Measurements from ENCODE around the gene IL11.

DNA sequence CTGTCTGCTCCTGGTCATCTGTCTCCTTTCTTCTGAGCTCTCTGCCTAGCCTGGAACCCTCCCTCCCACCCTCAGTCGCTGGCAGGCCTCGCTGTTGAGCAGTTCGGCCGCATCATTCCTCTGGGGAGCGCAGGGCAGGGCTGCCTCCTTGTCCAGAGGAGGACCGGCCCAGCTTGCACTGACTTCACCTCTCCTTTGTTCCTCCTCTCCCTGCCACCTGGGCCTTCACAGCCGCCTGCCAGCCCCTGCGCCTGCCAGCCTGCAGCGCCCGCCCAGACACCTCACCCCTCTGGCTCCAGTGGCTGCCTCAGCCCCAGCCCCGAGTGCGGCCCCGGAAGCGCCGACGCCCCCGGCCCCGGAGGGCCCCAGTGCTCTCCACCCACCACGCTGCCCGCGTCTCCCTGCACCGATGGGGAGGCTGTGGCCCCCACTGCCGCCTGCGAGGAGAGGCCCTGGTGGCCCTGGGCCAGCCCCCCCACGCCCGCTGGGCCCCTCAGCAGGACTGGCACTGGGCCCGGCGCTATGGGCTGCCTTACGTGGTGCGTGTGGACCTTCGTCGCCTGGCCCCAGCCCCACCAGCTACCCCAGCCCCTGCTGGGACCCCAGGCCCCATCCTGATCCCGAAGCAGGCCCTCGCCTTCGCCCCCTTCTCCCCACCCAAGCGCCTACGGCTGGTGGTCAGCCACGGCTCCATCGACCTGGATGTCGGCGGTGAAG lies 23.4 kb downstream of the IL11 start:
- TF ChIP-seq, protein P1, sequence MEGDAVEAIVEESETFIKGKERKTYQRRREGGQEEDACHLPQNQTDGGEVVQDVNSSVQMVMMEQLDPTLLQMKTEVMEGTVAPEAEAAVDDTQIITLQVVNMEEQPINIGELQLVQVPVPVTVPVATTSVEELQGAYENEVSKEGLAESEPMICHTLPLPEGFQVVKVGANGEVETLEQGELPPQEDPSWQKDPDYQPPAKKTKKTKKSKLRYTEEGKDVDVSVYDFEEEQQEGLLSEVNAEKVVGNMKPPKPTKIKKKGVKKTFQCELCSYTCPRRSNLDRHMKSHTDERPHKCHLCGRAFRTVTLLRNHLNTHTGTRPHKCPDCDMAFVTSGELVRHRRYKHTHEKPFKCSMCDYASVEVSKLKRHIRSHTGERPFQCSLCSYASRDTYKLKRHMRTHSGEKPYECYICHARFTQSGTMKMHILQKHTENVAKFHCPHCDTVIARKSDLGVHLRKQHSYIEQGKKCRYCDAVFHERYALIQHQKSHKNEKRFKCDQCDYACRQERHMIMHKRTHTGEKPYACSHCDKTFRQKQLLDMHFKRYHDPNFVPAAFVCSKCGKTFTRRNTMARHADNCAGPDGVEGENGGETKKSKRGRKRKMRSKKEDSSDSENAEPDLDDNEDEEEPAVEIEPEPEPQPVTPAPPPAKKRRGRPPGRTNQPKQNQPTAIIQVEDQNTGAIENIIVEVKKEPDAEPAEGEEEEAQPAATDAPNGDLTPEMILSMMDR (IDR thresholded peaks at IDR 0.05), result no peak
- TF ChIP-seq EP300 (IDR thresholded peaks at IDR 0.05), result no peak

All from tibial nerve (tissue), 4 donors.